GM21515 (cell line): ENCODE results near the gene WRNIP1.
"Not testable (repeated sequence)": the region's sequence is repeated elsewhere in the genome, so short reads cannot be mapped to it uniquely, and the experiment has no call there.

Experiments
- ATAC-seq: cut with Tn5 transposase; IDR thresholded peaks from one replicate; pipeline ENCODE4 v1.9.1; 2021; ENCODE audit not compliant: unreplicated experiment

Gene WRNIP1

GRCh38 chr6:2760882-2761842, 4.0 kb upstream of the WRNIP1 start:
- ATAC-seq = no peak

GRCh38 chr6:2762868-2763267, 2.3 kb upstream of the WRNIP1 start:
- ATAC-seq = not testable (repeated sequence)

GRCh38 chr6:2763345-2763841, 1.8 kb upstream of the WRNIP1 start:
- ATAC-seq = no peak

- no peak for ATAC-seq
Observed at GRCh38 chr6:2763876-2764540, 1.2 kb upstream of the WRNIP1 start.

- ATAC-seq = peak; percentile 56
Observed at GRCh38 chr6:2764610-2765165, 505 bp upstream of the WRNIP1 start.

- peak; percentile 12 for ATAC-seq
Observed at GRCh38 chr6:2765896-2766766, 938 bp downstream of the WRNIP1 start.

- ATAC-seq = no peak
Observed at GRCh38 chr6:2766767-2767656, 1.8 kb downstream of the WRNIP1 start.

DNA sequence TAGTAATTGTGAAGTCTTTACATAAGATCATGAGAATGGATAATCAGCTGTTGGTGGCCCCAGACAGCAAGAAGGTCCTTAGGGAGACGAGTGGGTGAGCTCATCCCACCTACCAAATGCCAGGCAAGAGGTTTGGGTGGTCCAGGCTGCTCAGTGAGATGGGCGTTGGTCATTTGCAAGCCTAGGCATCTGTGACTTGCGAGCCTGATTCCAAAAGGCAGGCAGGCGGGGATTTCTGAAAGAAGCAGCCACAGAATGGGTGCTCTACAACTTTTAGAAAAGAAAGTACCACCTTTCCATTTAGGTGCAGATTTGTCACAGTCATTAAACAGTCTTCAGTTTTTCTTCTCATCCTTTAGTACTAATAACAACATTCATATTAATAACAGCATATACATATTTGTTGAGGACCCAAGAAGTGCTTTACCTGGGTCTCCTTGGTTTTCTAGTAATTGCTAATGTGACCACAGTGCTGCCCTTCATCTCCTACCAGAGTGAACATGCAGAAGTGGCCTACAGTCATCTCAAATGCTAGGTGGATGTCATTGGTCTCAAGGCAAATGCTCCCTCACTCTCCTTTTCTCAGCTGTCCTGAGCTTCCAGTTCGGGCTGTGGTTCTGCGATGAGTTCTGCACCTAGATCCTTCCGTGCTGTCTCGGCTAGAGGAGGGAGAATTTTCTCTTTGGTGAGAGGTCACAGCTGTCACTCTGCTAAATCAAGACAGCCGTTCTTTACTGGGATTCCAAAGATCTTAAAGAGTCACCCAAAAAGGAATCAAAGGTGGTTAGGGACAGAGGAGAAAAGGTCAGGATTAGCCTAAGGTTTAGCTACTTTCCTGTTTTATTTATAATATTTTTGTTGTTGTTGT, 2.7 kb downstream of the WRNIP1 start:
- ATAC-seq = no peak

DNA sequence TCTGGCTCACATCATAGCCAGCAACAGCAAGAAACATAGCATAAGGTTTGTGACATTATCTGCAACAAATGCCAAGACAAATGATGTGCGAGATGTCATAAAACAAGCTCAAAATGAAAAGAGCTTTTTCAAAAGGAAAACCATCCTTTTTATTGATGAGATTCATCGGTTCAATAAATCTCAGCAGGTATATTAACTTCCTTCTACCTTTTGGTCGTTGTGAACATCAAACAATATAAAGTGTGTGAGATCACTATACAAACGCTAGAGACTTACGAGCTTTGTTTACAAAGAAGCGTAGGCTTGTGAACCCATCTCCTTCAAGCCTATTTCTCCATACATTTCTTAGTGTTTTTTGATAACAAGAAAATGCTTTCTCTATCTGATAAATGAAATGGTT, 3.5 kb downstream of the WRNIP1 start:
- no peak for ATAC-seq

- ATAC-seq = no peak
Observed at GRCh38 chr6:2770171-2770570, 5.0 kb downstream of the WRNIP1 start.

GRCh38 chr6:2771079-2771478, 5.9 kb downstream of the WRNIP1 start:
- no peak for ATAC-seq

- ATAC-seq = no peak
Observed at GRCh38 chr6:2772840-2773239, 7.6 kb downstream of the WRNIP1 start.

DNA sequence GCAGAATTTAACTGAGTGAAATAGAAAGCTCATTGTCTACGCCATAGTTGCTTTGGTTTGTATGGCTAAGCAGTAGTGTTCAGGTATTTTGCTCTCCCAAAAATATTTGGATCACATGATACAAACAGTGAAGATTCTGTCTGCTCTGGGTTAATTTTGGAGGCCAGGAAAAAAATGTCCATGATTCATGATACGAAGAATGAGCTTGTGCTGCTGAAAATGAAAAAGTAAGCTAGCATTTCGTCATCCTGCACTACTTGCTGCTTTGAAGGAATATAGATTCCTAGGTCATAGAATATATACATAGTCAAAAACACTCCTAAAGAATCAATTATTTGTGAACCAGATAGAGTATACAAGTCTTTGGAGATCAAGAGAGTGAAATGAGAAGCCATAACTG, 8.3 kb downstream of the WRNIP1 start:
- no peak for ATAC-seq

- ATAC-seq = no peak
Observed at GRCh38 chr6:2775003-2775402, 9.8 kb downstream of the WRNIP1 start.

- ATAC-seq = no peak
Observed at GRCh38 chr6:2777249-2777648, 12.1 kb downstream of the WRNIP1 start.

- no peak for ATAC-seq
Observed at GRCh38 chr6:2780102-2780737, 15.0 kb downstream of the WRNIP1 start.

- no peak for ATAC-seq
Observed at GRCh38 chr6:2781685-2782355, 16.6 kb downstream of the WRNIP1 start.

DNA sequence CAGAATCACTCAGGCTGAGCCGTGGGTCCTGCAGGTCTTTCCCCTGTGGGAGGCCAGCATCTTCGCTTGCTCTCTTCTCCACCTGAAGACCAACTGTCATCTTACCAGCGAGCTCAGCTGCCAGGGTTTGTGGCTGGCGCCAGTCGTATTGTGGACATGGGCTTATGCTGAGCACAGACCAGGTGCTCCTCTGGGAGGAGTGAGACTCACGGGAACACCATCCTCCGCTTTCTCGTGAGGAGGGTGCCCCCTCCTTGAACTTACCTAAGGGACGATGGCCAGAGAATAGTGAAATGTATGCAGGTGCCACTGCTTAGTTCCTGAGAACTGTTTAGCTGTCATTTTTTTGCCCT, 17.1 kb downstream of the WRNIP1 start:
- no peak for ATAC-seq
